Muscle layer of duodenum (tissue), 2 donors: ENCODE data around the gene STARD3NL.
"Not testable (repeated sequence)": the region's sequence is repeated elsewhere in the genome, so short reads cannot be mapped to it uniquely, and the experiment has no call there.

Experiments used
- H3K27ac ChIP-seq: one replicate; pipeline ENCODE4 v1.7.0; 2013; ENCODE audit warnings: mild to moderate bottlenecking, low read length
- H3K27me3 ChIP-seq: one replicate; pipeline ENCODE4 v1.7.0; 2013; ENCODE audit warnings: low read depth, mild to moderate bottlenecking, control low read depth, low read length
- H3K36me3 ChIP-seq, 2 donors: one replicate each; pipeline ENCODE4 v1.7.0; 2013; ENCODE audit warnings: low read length in 2 of 2, control low read depth in 1 of 2, mild to moderate bottlenecking in 1 of 2; ENCODE audit not compliant: insufficient read depth in 2 of 2, control insufficient read depth in 1 of 2
- H3K4me1 ChIP-seq, 2 donors: one replicate each; pipeline ENCODE4 v1.7.0; 2013; ENCODE audit warnings: low read length in 2 of 2, mild to moderate bottlenecking in 2 of 2, control low read depth in 1 of 2, moderate library complexity in 1 of 2; ENCODE audit not compliant: insufficient read depth in 2 of 2, control insufficient read depth in 1 of 2
- H3K4me3 ChIP-seq, 2 donors: one replicate each; pipeline ENCODE4 v1.7.0; 2013; ENCODE audit warnings: low read length in 2 of 2, low read depth in 1 of 2, mild to moderate bottlenecking in 1 of 2
- H3K9me3 ChIP-seq, 2 donors: one replicate each; pipeline ENCODE4 v1.7.0; 2013; ENCODE audit warnings: low read length in 2 of 2, control low read depth in 1 of 2, mild to moderate bottlenecking in 1 of 2; ENCODE audit not compliant: control insufficient read depth in 1 of 2
- donor health status: healthy.

STARD3NL gene

GRCh38 chr7:38224392-38224791 is 46.3 kb downstream of the STARD3NL start:
- Histone ChIP-seq H3K4me1 (peaks cover 0 to 11% of the 10 kb centered on the region in 2 donors), H3K36me3 (peaks cover 20 to 28% of the 10 kb centered on the region in 2 donors), H3K9me3 (no peaks in the 10 kb centered on the region), H3K27ac (no peak overlapping the region), H3K27me3 (no peaks in the 10 kb centered on the region), H3K4me3 (no peak overlapping the region)

- Histone ChIP-seq H3K4me1 (no peaks in the 10 kb centered on the region), H3K27me3 (no peaks in the 10 kb centered on the region), H3K36me3 (peaks cover 18 to 42% of the 10 kb centered on the region in 2 donors), H3K9me3 (no peaks in the 10 kb centered on the region), H3K27ac (no peak overlapping the region), H3K4me3 (no peak overlapping the region)
These were observed 51.3 kb downstream of the STARD3NL start for GRCh38 chr7:38229386-38229785.

- peaks cover 18 to 37% of the 10 kb centered on the region in 2 donors for H3K36me3 ChIP-seq
- no peaks in the 10 kb centered on the region for H3K4me1 ChIP-seq
- H3K4me3 ChIP-seq, result no peak overlapping the region
- H3K27me3 ChIP-seq, result no peaks in the 10 kb centered on the region
- no peak overlapping the region for H3K27ac ChIP-seq
- no peaks in the 10 kb centered on the region for H3K9me3 ChIP-seq
These were observed 52.0 kb downstream of the STARD3NL start for GRCh38 chr7:38229884-38230642.

- no peaks in the 10 kb centered on the region for H3K4me1 ChIP-seq
- H3K4me3 ChIP-seq, result no peak overlapping the region
- H3K9me3 ChIP-seq, result no peaks in the 10 kb centered on the region
- no peak overlapping the region for H3K27ac ChIP-seq
- no peaks in the 10 kb centered on the region for H3K27me3 ChIP-seq
- H3K36me3 ChIP-seq, result peaks cover 18 to 30% of the 10 kb centered on the region in 2 donors
These were observed 54.7 kb downstream of the STARD3NL start for GRCh38 chr7:38232502-38233366.

GRCh38 chr7:38234759-38235158 is 56.7 kb downstream of the STARD3NL start:
- not testable (repeated sequence) for H3K9me3 ChIP-seq, H3K4me3 ChIP-seq, H3K27ac ChIP-seq, H3K27me3 ChIP-seq, H3K4me1 ChIP-seq
- peaks cover 9 to 21% of the 10 kb centered on the region in 2 donors for H3K36me3 ChIP-seq

GRCh38 chr7:38235606-38236005 is 57.6 kb downstream of the STARD3NL start:
- no peaks in the 10 kb centered on the region for H3K9me3 ChIP-seq
- no peak overlapping the region for H3K4me3 ChIP-seq
- no peak overlapping the region for H3K27ac ChIP-seq
- H3K36me3 ChIP-seq, result peaks cover under 1 to 13% of the 10 kb centered on the region in 2 donors
- H3K4me1 ChIP-seq, result no peaks in the 10 kb centered on the region
- no peaks in the 10 kb centered on the region for H3K27me3 ChIP-seq

GRCh38 chr7:38239129-38239528 is 61.1 kb downstream of the STARD3NL start:
- not testable (repeated sequence) for H3K9me3 ChIP-seq, H3K4me1 ChIP-seq, H3K27me3 ChIP-seq, H3K36me3 ChIP-seq, H3K27ac ChIP-seq, H3K4me3 ChIP-seq

- no peak overlapping the region for H3K27ac ChIP-seq
These were observed 63.0 kb downstream of the STARD3NL start for GRCh38 chr7:38241071-38241470.

GRCh38 chr7:38242814-38243213 is 64.8 kb downstream of the STARD3NL start:
- Histone ChIP-seq H3K27me3 (no peaks in the 10 kb centered on the region), H3K36me3 (no peaks in the 10 kb centered on the region), H3K9me3 (no peaks in the 10 kb centered on the region), H3K4me1 (no peaks in the 10 kb centered on the region), H3K4me3 (no peak overlapping the region), H3K27ac (no peak overlapping the region)

More at GRCh38 chr7:38241071-38241470, 63.0 kb downstream of the STARD3NL start:
- Histone ChIP-seq H3K36me3 (no peaks in the 10 kb centered on the region), H3K27me3 (no peaks in the 10 kb centered on the region), H3K4me3 (no peak overlapping the region), H3K4me1 (no peaks in the 10 kb centered on the region), H3K9me3 (no peaks in the 10 kb centered on the region)

- not testable (repeated sequence) for H3K27ac ChIP-seq, H3K4me3 ChIP-seq, H3K36me3 ChIP-seq, H3K27me3 ChIP-seq, H3K4me1 ChIP-seq, H3K9me3 ChIP-seq
These were observed 65.3 kb downstream of the STARD3NL start for GRCh38 chr7:38243345-38243744.

- Histone ChIP-seq H3K4me1 (no peaks in the 10 kb centered on the region), H3K4me3 (no peak overlapping the region), H3K9me3 (no peaks in the 10 kb centered on the region), H3K36me3 (no peaks in the 10 kb centered on the region), H3K27ac (no peak overlapping the region), H3K27me3 (no peaks in the 10 kb centered on the region)
These were observed 66.5 kb downstream of the STARD3NL start for GRCh38 chr7:38244516-38244915.
